ENCODE data around the gene KLF9. TPM values are rescaled to one million over a fixed set of nuclear protein-coding genes. Genes with fewer than 3 reads are reported as not detected.

The KLF9 gene
- total and polyA plus RNA-seq, 2 donors (not counting 3 experiments of a cell fraction or from before 2014, with no cell fraction given), result 7.3 to 17.2 TPM

DNA sequence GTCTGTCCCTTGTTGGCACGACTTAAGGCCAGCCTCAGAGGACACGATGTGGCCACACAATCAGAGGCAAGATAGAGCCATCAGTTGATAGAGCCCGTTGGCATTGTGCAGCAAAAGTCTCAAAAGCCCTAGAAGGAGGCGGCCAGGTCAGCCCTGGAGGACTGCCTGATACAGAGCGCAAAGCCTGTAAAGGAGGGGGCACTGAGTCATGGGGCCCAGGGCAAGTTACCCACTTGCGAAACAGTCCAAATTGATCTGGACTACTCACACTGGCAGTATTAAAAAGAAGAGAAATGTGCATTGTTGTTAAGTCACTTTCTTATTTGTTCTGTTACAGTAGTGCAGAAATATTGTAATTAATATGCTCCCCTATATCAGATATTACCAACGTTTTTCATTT lies 51.5 kb downstream of the KLF9 start:
- Histone ChIP-seq H3K9me1 (replicated peaks; ENCODE audit: control insufficient read depth, extremely low read depth, insufficient read depth, low read length) (no peaks in the 10 kb centered on the region), H3K4me3 (replicated peaks in 1 of 3; ENCODE audit: insufficient read depth in 1 of 3, low read depth in 1 of 3, low read length in 3 of 3) (no peak overlapping the region), H4K20me1 (replicated peaks; ENCODE audit: control insufficient read depth, extremely low read depth, insufficient read depth, low read length) (no peaks in the 10 kb centered on the region), H3K36me3 (ENCODE audit: control insufficient read depth in 2 of 2, extremely low read depth in 1 of 2, insufficient read depth in 2 of 2, low read length in 2 of 2) (no peaks in the 10 kb centered on the region), H3K79me2 (ENCODE audit: control insufficient read depth, insufficient read depth, low read length) (no peaks in the 10 kb centered on the region), H3K4me2 (ENCODE audit: insufficient read depth, low read length) (no peak overlapping the region), H3K9me3 (replicated peaks; ENCODE audit: control insufficient read depth, insufficient read depth, low read length) (no peaks in the 10 kb centered on the region), H3K4me1 (ENCODE audit: control insufficient read depth, extremely low read depth, insufficient read depth, low read length) (no peaks in the 10 kb centered on the region), H3K27ac (ENCODE audit: insufficient read depth, low read depth, low read length) (no peak overlapping the region), H3K27me3 (ENCODE audit: control insufficient read depth in 2 of 2, insufficient read depth in 2 of 2, low read length in 2 of 2) (no peaks in the 10 kb centered on the region), H3K9ac (replicated peaks; ENCODE audit: extremely low read depth, insufficient read depth, low read length) (no peak overlapping the region), H2AFZ (ENCODE audit: low read depth, low read length) (no peak overlapping the region)
- POLR2A ChIA-PET, result no interaction called here
- no TSS peak for BruUV-seq (replicated peaks)
- dilution Hi-C loops (cut with MboI; ENCODE audit: extremely low pct_ligation_motif_present, low sequenced_read_pairs) (no loop called here), intact Hi-C loops (cut with micrococcal nuclease) (no loop called here)
- CTCF ChIA-PET, result interaction anchor here (1.0 kb wide), 1 partner anchor 277 kb away, joined by 3 read pairs; no protein-coding TSS in a partner anchor
- DNase-seq (ENCODE audit: low read depth, low spot score) (no peak), FAIRE-seq (no peak)
- no peak for TF ChIP-seq POLR2AphosphoS5 (IDR thresholded peaks at IDR 0.05; ENCODE audit: insufficient read depth, low read depth, low read length)
- no peak for TF ChIP-seq MAX (IDR thresholded peaks at IDR 0.05; ENCODE audit: insufficient read depth, insufficient read length)
- no peak for TF ChIP-seq POLR2A (IDR thresholded peaks at IDR 0.05; ENCODE audit: low read depth, low read length)
- TF ChIP-seq CTCF (IDR thresholded peaks at IDR 0.05; ENCODE audit: extremely low read depth in 1 of 2, insufficient read depth in 1 of 2, low read depth in 1 of 2, low read length in 2 of 2), result no peak
- no peak for TF ChIP-seq GATA2 (IDR thresholded peaks at IDR 0.05; ENCODE audit: insufficient read depth, insufficient read length, low read depth, low read length)
- no peak for TF ChIP-seq EZH2 (IDR thresholded peaks at IDR 0.05; ENCODE audit: borderline replicate concordance, low read depth, low read length, severe bottlenecking)
- no peak for TF ChIP-seq JUN (IDR thresholded peaks at IDR 0.05; ENCODE audit: borderline replicate concordance, insufficient read depth, insufficient read length, low read depth)
- TF ChIP-seq MYC (IDR thresholded peaks at IDR 0.05; ENCODE audit: low read depth, low read length), result no peak
- no peak for TF ChIP-seq FOS (IDR thresholded peaks at IDR 0.05; ENCODE audit: borderline replicate concordance, insufficient read depth, low read length)
